Fibroblast of villous mesenchyme (primary cell): ENCODE results near the gene AMH. TPM values are rescaled to one million over a fixed set of nuclear protein-coding genes. Genes with fewer than 3 reads are reported as not detected.

Experiments
- DNase-seq: peaks from one replicate; pipeline ENCODE4 v3.0.0-alpha.2; 2010; ENCODE audit warnings: low read depth
- H3K4me3 ChIP-seq: 2 replicates; pipeline ENCODE4 v1.5.1; 2011; ENCODE audit warnings: low read depth, mild to moderate bottlenecking, low read length
- total RNA-seq: library from RNA; depleted of rRNA; stranded (reverse); fragments of >200 nt; gene quantifications from 2 replicates; pipeline ENCODE4 v1.2.3, GENCODE V29; 2012
- TF ChIP-seq, protein P1 (sequence below): IDR thresholded peaks from 2 replicates; pipeline ENCODE4 v1.5.1; 2012; ENCODE audit warnings: low read depth, mild to moderate bottlenecking, low read length; ENCODE audit not compliant: insufficient read depth

The AMH gene
- total RNA-seq, 1 donor, result 1.3 TPM

DNA sequence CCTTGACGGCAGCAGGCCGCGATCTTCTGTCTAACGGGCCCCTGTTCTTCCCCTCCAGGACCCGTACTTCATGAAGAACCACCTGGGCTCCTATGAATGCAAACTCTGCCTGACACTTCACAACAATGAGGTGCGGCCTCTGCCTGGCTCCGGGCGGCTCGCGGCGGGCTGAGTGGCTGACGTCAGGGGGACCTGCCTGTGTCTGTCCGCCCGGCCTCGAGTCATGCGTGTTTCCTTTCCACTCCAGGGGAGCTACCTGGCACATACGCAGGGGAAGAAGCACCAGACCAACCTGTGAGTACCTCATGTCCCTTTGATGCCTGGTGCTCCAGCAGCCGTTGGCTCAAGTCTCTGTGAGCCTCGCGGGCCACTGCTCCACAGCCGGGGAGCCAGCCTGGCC, 4.6 kb upstream of the AMH start:
- DNase-seq, result no peak
- TF ChIP-seq, protein P1, sequence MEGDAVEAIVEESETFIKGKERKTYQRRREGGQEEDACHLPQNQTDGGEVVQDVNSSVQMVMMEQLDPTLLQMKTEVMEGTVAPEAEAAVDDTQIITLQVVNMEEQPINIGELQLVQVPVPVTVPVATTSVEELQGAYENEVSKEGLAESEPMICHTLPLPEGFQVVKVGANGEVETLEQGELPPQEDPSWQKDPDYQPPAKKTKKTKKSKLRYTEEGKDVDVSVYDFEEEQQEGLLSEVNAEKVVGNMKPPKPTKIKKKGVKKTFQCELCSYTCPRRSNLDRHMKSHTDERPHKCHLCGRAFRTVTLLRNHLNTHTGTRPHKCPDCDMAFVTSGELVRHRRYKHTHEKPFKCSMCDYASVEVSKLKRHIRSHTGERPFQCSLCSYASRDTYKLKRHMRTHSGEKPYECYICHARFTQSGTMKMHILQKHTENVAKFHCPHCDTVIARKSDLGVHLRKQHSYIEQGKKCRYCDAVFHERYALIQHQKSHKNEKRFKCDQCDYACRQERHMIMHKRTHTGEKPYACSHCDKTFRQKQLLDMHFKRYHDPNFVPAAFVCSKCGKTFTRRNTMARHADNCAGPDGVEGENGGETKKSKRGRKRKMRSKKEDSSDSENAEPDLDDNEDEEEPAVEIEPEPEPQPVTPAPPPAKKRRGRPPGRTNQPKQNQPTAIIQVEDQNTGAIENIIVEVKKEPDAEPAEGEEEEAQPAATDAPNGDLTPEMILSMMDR, result no peak

DNA sequence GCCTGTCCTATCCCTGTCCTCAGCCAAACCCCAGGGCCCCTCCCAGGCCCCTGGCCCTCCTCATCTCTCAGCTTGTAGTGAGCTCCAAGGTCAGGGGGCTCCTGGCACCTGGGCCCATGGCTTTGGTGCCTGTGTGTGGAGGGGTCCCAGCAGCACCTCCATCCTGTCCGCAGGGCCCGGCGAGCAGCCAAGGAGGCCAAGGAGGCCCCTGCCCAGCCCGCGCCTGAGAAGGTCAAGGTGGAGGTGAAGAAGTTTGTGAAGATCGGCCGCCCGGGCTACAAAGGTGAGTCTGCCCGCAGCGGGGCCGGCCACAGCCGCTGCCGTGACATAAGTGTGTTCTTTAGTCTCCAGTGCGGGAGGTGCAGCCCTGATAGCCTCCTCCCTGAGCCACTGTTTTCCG, 3.9 kb upstream of the AMH start:
- no peak for DNase-seq

More for the DNA sequence above, 4.6 kb upstream of the AMH start:
- no peak overlapping the region for H3K4me3 ChIP-seq

DNA sequence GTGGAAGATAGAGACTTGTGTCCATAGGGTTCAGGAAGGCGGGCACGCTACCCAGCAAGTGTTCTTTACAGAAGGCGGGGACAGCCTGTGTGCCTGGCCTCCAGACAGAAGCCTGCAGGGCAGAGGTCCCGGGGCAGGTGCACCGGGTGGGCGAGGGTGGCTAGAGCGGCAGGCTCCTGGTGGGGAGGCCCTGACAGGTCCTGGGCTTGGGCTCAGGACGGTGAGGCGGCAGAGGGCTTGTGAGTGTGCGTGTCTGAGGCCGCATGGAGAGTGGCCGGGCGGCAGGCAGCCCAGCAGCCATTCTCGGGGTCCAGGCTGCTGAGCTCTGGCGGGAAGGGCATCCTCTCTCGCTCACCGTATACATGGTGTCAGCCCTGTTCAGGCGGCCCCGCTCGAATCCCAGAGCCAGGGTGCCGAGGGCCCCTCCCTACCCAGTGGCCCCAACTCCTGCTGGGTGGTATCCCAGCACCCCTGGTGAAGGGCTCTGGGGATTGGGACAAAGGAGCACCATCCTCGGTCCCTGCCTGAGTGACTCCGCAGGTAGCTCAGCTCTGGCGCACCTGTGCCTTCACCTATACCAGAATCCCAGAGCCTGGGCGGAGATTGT, 3.0 kb upstream of the AMH start:
- no peak overlapping the region for H3K4me3 ChIP-seq
- TF ChIP-seq, protein P1, result no peak
- no peak for DNase-seq

More for the DNA sequence above, 3.9 kb upstream of the AMH start:
- TF ChIP-seq, protein P1, result no peak
- no peak overlapping the region for H3K4me3 ChIP-seq

DNA sequence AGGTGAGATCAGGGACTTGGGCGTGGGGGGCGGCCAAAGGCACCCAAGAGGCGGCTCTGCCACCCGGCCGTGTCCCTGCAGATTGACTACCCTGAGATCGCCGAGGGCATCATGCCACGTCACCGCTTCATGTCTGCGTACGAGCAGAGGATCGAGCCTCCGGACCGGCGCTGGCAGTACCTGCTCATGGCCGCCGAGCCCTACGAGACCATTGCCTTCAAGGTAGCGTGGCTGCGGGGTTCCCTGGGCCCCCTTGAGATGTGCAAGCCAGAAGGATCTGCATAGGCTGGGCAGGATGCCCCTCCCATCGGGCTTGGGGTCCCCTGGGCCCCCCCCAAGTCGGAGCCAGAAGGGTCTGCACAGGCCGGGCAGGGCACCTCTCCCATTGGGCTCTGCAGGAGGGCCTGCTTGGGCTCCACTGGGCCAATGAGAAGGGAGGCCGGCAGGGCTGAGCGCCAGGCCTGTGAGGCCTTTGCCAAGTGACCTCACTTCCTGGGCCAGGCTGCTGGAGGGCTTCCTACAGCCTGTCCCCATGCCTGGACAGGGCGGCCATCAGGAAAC, 2.2 kb upstream of the AMH start:
- TF ChIP-seq, protein P1, result no peak
- no peak for DNase-seq
- no peak overlapping the region for H3K4me3 ChIP-seq

DNA sequence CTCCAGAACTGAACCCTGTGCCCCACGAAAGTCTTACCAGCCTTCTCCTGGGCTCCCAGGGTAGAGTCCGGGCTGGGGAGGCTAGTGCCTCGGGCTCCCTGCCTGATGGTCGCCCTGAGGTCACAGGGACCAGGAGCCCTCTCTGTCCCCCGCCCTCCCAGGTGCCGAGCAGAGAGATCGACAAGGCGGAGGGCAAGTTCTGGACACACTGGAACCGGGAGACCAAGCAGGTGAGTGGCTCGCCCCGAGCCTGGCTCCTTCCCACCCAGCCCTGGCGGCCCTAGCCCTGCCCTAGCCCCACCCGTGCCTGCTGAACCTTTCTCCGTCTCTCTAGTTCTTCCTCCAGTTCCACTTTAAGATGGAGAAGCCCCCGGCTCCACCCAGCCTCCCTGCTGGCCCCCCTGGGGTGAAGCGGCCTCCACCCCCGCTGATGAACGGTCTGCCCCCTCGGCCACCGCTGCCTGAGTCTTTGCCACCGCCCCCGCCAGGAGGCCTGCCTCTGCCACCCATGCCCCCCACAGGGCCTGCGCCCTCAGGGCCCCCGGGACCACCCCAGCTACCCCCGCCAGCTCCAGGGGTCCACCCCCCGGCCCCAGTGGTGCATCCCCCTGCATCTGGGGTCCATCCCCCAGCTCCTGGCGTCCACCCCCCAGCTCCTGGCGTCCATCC, 1.6 kb upstream of the AMH start:
- no peak overlapping the region for H3K4me3 ChIP-seq
- no peak for DNase-seq
- TF ChIP-seq, protein P1, result no peak

DNA sequence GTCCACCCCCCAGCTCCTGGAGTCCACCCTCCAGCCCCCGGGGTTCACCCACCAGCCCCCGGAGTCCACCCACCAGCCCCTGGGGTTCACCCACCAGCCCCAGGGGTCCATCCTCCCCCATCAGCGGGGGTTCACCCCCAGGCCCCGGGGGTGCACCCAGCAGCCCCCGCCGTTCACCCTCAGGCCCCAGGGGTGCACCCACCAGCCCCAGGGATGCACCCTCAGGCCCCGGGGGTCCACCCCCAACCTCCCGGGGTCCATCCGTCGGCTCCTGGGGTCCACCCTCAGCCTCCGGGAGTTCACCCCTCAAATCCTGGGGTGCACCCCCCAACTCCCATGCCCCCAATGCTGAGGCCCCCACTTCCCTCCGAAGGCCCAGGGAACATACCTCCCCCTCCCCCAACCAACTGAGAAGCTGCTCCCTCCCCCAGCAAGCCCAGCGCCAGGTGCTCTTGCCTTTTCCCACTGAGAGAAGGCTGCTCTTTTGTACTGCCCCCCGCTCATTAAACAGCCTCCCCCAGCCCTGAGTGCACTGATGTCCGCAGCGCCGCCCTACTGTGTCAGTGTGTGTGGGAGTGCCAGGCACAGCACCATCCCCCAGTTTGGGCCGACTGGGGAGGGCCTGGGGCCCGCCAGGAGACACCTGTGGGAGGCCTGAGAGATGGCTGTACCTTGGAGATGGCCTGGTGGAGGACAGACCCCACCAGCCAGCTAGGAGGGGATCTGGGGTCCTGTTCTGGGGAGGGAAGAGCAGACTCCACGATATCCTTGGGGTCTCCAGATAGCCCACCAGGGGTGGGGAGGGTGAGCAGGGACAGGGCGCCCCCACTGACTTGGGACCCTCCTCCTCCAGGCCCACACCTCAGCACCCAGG, 750 bp upstream of the AMH start:
- DNase-seq, result no peak
- H3K4me3 ChIP-seq, result no peak overlapping the region
- TF ChIP-seq, protein P1, result no peak
